ENCODE data around the gene PAAF1.

GRCh38 chr11:73958521-73959141 is 81.8 kb downstream of the PAAF1 start:
- TF ChIP-seq, protein P1, sequence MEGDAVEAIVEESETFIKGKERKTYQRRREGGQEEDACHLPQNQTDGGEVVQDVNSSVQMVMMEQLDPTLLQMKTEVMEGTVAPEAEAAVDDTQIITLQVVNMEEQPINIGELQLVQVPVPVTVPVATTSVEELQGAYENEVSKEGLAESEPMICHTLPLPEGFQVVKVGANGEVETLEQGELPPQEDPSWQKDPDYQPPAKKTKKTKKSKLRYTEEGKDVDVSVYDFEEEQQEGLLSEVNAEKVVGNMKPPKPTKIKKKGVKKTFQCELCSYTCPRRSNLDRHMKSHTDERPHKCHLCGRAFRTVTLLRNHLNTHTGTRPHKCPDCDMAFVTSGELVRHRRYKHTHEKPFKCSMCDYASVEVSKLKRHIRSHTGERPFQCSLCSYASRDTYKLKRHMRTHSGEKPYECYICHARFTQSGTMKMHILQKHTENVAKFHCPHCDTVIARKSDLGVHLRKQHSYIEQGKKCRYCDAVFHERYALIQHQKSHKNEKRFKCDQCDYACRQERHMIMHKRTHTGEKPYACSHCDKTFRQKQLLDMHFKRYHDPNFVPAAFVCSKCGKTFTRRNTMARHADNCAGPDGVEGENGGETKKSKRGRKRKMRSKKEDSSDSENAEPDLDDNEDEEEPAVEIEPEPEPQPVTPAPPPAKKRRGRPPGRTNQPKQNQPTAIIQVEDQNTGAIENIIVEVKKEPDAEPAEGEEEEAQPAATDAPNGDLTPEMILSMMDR (IDR thresholded peaks at IDR 0.05; ENCODE audit: low read length): no peak
- TF ChIP-seq EZH2 (IDR thresholded peaks at IDR 0.05; ENCODE audit: borderline replicate concordance, low read length): no peak

Data from OCI-LY1 (cell line).